Mononuclear cell (primary cell): Measurements from ENCODE around the gene SLC5A5. TPM values are rescaled to one million over a fixed set of nuclear protein-coding genes. Genes with fewer than 3 reads are reported as not detected.

Experiments
- H3K27me3 ChIP-seq: 2 replicates; pipeline ENCODE4 v1.6.0; 2011; ENCODE audit warnings: low read length, control low read depth; ENCODE audit not compliant: insufficient read depth
- H3K4me1 ChIP-seq: 2 replicates; pipeline ENCODE4 v1.5.1; 2011; ENCODE audit warnings: mild to moderate bottlenecking, low read length, control low read depth; ENCODE audit not compliant: insufficient read depth
- H3K4me3 ChIP-seq: 2 replicates; pipeline ENCODE4 v1.5.1; 2011; ENCODE audit warnings: mild to moderate bottlenecking, low read length, moderate library complexity
- H3K9me3 ChIP-seq: 2 replicates; pipeline ENCODE4 v1.5.1; 2011; ENCODE audit warnings: low read depth, mild to moderate bottlenecking, control low read depth, low read length
- total RNA-seq: library from RNA; depleted of rRNA; stranded (reverse); fragments of >200 nt; gene quantifications from one replicate; pipeline ENCODE4 v1.2.3, GENCODE V29; 2012

The SLC5A5 gene
- total RNA-seq, 1 donor: 0.21 TPM

DNA sequence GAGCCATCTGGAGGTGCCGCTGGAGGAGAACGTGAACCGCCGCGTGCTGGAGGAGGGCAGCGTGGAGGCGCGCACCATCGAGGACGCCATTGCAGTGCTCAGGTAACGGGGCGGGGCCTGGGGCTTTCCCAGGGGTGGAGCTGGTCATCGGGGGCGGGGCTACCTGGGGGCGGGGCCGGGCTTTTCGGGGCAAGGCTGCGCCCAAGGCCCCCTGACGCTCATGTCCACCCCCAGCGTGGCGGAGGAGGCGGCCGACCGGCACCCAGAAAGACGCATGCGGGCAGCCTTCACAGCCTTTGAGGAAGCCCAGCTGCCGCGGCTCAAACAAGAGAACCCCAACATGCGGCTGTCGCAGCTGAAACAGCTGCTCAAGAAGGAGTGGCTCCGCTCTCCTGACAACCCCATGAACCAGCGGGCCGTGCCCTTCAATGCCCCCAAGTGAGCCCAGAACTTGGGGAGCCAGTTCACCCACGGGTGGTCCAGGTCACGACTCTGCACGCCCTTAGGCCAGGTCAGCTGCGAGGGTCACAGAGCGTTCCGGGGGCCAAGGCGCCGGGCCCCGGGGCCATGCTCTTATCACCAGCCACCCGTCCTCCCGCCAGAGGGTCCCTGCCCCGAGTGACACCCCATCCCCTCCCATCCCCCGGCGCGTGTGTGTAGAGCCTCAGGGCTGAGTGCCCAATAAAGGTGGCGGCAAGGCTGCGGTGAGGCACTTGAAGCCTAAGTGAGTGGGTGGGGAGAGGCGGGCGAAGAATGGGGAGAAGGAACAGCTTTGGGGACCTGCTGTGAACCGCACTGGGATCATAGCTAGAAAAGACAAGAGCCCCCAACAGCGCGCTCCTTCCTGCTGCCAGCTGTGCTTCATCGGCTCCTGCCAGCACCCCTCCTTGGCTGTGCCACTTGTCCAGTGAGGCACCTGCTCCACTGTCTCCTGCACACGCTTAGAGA lies 71.8 kb downstream of the SLC5A5 start:
- Histone ChIP-seq H3K9me3 (no peaks in the 10 kb centered on the region), H3K4me1 (peaks cover 12% of the 10 kb centered on the region), H3K27me3 (no peaks in the 10 kb centered on the region), H3K4me3 (no peak overlapping the region)

DNA sequence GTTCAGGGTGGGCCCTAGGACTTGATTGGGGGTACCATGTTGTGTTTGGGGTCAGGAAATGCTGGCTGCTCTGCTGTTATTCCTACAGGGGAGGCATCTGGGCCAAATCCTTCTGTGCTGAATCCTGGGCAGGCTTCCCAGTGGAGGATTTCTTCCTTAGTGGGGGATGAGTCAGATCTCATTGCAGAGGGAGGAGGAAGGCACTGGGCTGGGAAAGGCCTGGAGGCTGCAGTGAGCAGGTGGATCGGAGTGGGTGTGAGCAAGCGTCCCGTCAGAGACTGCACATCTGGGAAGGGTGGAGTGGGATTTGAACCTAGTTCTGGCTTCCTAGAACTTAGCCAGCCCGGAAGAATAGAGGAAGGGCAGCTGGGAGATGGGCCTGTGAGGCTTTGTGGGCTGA lies 72.6 kb downstream of the SLC5A5 start:
- no peak overlapping the region for H3K4me3 ChIP-seq
- peaks cover 5% of the 10 kb centered on the region for H3K27me3 ChIP-seq
- no peaks in the 10 kb centered on the region for H3K9me3 ChIP-seq
- peaks cover 20% of the 10 kb centered on the region for H3K4me1 ChIP-seq

Other genes with a start within 250 kb of the SLC5A5 start
- under 0.01 TPM for gene UNC13A, start 183.6 kb upstream of the SLC5A5 start, total RNA-seq
- gene MAP1S, start 152.5 kb upstream of the SLC5A5 start, total RNA-seq: 18.8 TPM
- 24.1 TPM for gene FCHO1, start 120.5 kb upstream of the SLC5A5 start, total RNA-seq
- 0.10 TPM for gene B3GNT3, start 76.8 kb upstream of the SLC5A5 start, total RNA-seq
- gene INSL3, start 50.4 kb upstream of the SLC5A5 start, total RNA-seq: 0.52 TPM
- 61.1 TPM for gene JAK3, start 24.0 kb upstream of the SLC5A5 start, total RNA-seq
- gene RPL18A, start 12.0 kb upstream of the SLC5A5 start, total RNA-seq: 1,903 TPM
- gene CCDC124, start 61.1 kb downstream of the SLC5A5 start, total RNA-seq: 13.2 TPM
- under 0.01 TPM for gene KCNN1, start 95.2 kb downstream of the SLC5A5 start, total RNA-seq
- 123 TPM for gene ARRDC2, start 136.2 kb downstream of the SLC5A5 start, total RNA-seq
- 26.9 TPM for gene IL12RB1, start 215.0 kb downstream of the SLC5A5 start, total RNA-seq
- gene MAST3, start 225.8 kb downstream of the SLC5A5 start, total RNA-seq: 6.7 TPM